MCF 10A (cell line): ENCODE results near the gene POLR1C. TPM values are rescaled to one million over a fixed set of nuclear protein-coding genes. Genes with fewer than 3 reads are reported as not detected.

ENCODE experiments used
- BruUV-seq: library from RNA; stranded (reverse); fragments of 400-500 nt; replicated peaks from 2 replicates; lab custom pipeline; 2021; lab: Mats Ljungman, UMichigan
- CTCF ChIA-PET: fragments of 300-600 bp; sonication (Branson Sonifier 250); formaldehyde crosslinking; extraction: SDS; loops from one replicate; lab custom pipeline; 2021; ENCODE audit warnings: antibody characterized with exemption, inconsistent platforms; lab: Yijun Ruan, JAX
- POLR2A ChIA-PET: fragments of 300-600, 350-650 bp; sonication (Branson Sonifier 250); formaldehyde crosslinking; extraction: SDS; loops from one replicate; lab custom pipeline; 2020; ENCODE audit warnings: antibody characterized with exemption, inconsistent platforms; lab: Yijun Ruan, JAX
- DNase-seq: peaks from one replicate; pipeline ENCODE4 v3.0.0-alpha.2; 2018; ENCODE audit not compliant: unreplicated experiment
- H3K27ac Mint-ChIP-seq: one replicate; pipeline ENCODE4 v1.8.0; 2022; ENCODE audit warnings: mild to moderate bottlenecking, low read depth, mixed read lengths; ENCODE audit not compliant: unreplicated experiment
- H3K27me3 Mint-ChIP-seq: one replicate; pipeline ENCODE4 v1.8.0; 2022; ENCODE audit warnings: mixed read lengths; ENCODE audit not compliant: insufficient read depth, unreplicated experiment
- H3K36me3 Mint-ChIP-seq: one replicate; pipeline ENCODE4 v1.8.0; 2022; ENCODE audit warnings: mild to moderate bottlenecking, moderate library complexity, mixed read lengths; ENCODE audit not compliant: insufficient read depth, unreplicated experiment
- H3K4me1 Mint-ChIP-seq: one replicate; pipeline ENCODE4 v1.8.0; 2022; ENCODE audit warnings: mixed read lengths; ENCODE audit not compliant: insufficient read depth, unreplicated experiment
- H3K4me3 Mint-ChIP-seq: one replicate; pipeline ENCODE4 v1.8.0; 2022; ENCODE audit warnings: mild to moderate bottlenecking, moderate library complexity, mixed read lengths; ENCODE audit not compliant: unreplicated experiment
- H3K9me3 Mint-ChIP-seq: one replicate; pipeline ENCODE4 v1.8.0; 2022; ENCODE audit warnings: mixed read lengths; ENCODE audit not compliant: unreplicated experiment
- CTCF ChIP-seq: fragments of 200-600 bp; IDR thresholded peaks from one replicate; pipeline ENCODE4 v1.8.0; 2022; ENCODE audit warnings: antibody characterized with exemption, mild to moderate bottlenecking; ENCODE audit not compliant: unreplicated experiment
- intact Hi-C: fragments of 100-400 bp; cut with micrococcal nuclease; formaldehyde crosslinking; loops from 2 replicates; pipeline ENCODE4 v1.14.1; 2022
- total RNA-seq: library from RNA; stranded (reverse); gene quantifications from 2 replicates; pipeline ENCODE4 v1.2.3, GENCODE V29; 2022

The POLR1C gene
- total RNA-seq, 1 experiment from 2014 or later = 63.6 TPM

- DNase-seq = no peak
- POLR2A ChIA-PET = interaction anchor here (1.3 to 9.6 kb wide), 10 partner anchors 8 to 125 kb away, joined by 4 to 209 read pairs (median 27); partner anchors contain the start of genes DLK2, LRRC73, POLR1C and TJAP1
- CTCF ChIA-PET = interaction anchor here (0.6 to 9.0 kb wide), 19 partner anchors 9 to 232 kb away, joined by 3 to 102 read pairs (median 3); partner anchors contain the start of genes ABCC10, DLK2, TJAP1 and ZNF318
Observed at GRCh38 chr6:43494766-43495165, 22.1 kb upstream of the POLR1C start.

GRCh38 chr6:43495409-43495941 lies 21.4 kb upstream of the POLR1C start:
- BruUV-seq = no TSS peak
- Mint-ChIP-seq H3K27ac (peak overlapping the region; percentile 88), H3K4me1 (peaks cover 53% of the 10 kb centered on the region), H3K9me3 (no peaks in the 10 kb centered on the region), H3K4me3 (peak overlapping the region; percentile 43), H3K27me3 (no peaks in the 10 kb centered on the region), H3K36me3 (peaks cover 47% of the 10 kb centered on the region)
- intact Hi-C loops = loop anchor here (5.0 kb wide), 2 partner anchors 128 to 593 kb away; partner anchors contain the start of gene ZNF318
- peak; percentile 30 for TF ChIP-seq CTCF
- DNase-seq = peak; percentile 76
- CTCF ChIA-PET = interaction anchor here (0.5 to 9.0 kb wide), 32 partner anchors 10 to 441 kb away, joined by 3 to 102 read pairs (median 4); partner anchors contain the start of genes ABCC10, DLK2, TJAP1 and YIPF3
- POLR2A ChIA-PET = interaction anchor here (0.6 to 9.6 kb wide), 21 partner anchors 9 to 233 kb away, joined by 3 to 209 read pairs (median 6); partner anchors contain the start of genes ABCC10, DLK2, LRRC73 and POLR1C

More at GRCh38 chr6:43494766-43495165, 22.1 kb upstream of the POLR1C start:
- no TSS peak for BruUV-seq
- intact Hi-C loops = loop anchor here (5.0 kb wide), 2 partner anchors 127 to 592 kb away; partner anchors contain the start of gene ZNF318
- peak overlapping the region; percentile 88 for H3K27ac Mint-ChIP-seq
- TF ChIP-seq CTCF = no peak
- no peaks in the 10 kb centered on the region for H3K9me3 Mint-ChIP-seq
- peak overlapping the region; percentile 43 for H3K4me3 Mint-ChIP-seq
- H3K4me1 Mint-ChIP-seq = peaks cover 53% of the 10 kb centered on the region
- no peaks in the 10 kb centered on the region for H3K27me3 Mint-ChIP-seq
- H3K36me3 Mint-ChIP-seq = peaks cover 42% of the 10 kb centered on the region

GRCh38 chr6:43496370-43497128 lies 20.3 kb upstream of the POLR1C start:
- Mint-ChIP-seq H3K36me3 (peaks cover 57% of the 10 kb centered on the region), H3K4me1 (peaks cover 53% of the 10 kb centered on the region), H3K27me3 (no peaks in the 10 kb centered on the region), H3K27ac (peak overlapping the region; percentile 88), H3K4me3 (peak overlapping the region; percentile 43), H3K9me3 (no peaks in the 10 kb centered on the region)
- no TSS peak for BruUV-seq
- intact Hi-C loops = loop anchor here (1.0 to 5.0 kb wide), 4 partner anchors 16 to 594 kb away; partner anchors contain the start of gene ZNF318
- peak; percentile 88 for DNase-seq
- TF ChIP-seq CTCF = peak; percentile 91
- ChIA-PET CTCF (interaction anchor here (0.6 to 9.0 kb wide), 36 partner anchors 9 to 666 kb away, joined by 3 to 102 read pairs (median 4); partner anchors contain the start of genes DLK2, TJAP1, YIPF3 and ZNF318), POLR2A (interaction anchor here (0.6 to 9.6 kb wide), 23 partner anchors 10 to 486 kb away, joined by 3 to 209 read pairs (median 6); partner anchors contain the start of genes ABCC10, DLK2, LRRC73 and POLR1C)
